ENCODE results near the gene TLX1. TPM values are rescaled to one million over a fixed set of nuclear protein-coding genes. Genes with fewer than 3 reads are reported as not detected.

TLX1 gene
- polyA plus RNA-seq, 10 donors = not detected

DNA sequence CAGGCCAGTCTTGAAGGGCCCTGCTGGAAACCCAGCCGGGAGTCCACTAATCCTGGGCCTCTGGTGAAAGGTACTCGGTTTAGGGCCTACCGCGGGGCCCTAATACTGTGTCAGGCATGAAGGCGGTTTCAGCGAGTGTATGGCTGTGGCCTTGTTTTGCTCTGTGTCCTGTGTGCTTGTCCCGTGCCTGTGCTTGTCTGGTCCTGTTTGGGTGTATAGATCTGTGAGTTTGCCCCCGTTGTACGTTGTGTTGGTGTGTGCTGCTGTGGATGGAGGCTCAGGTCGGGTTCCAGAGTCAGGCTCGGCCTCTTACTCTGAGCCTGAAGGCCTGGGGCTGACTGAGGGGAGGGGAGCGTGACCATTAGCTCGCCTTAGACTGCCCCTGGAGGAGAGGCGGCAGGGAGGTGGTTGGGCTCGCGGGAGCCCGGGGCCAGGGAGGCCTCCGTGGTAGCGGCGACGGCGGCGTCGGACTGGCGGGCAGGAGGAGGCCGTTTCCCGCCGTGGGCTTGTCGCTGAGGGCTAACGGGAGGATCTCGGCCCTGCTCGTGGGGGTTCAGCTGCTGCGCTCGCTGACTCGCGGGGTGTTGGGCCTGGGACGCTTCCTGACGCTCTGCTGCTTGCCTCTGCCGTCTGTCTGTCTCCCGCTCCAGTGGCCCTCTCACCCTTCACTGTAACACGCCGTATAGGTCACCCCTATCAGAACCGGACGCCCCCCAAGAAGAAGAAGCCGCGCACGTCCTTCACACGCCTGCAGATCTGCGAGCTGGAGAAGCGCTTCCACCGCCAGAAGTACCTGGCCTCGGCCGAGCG, 2.6 kb downstream of the TLX1 start:
- DNase-seq = no peak

DNA sequence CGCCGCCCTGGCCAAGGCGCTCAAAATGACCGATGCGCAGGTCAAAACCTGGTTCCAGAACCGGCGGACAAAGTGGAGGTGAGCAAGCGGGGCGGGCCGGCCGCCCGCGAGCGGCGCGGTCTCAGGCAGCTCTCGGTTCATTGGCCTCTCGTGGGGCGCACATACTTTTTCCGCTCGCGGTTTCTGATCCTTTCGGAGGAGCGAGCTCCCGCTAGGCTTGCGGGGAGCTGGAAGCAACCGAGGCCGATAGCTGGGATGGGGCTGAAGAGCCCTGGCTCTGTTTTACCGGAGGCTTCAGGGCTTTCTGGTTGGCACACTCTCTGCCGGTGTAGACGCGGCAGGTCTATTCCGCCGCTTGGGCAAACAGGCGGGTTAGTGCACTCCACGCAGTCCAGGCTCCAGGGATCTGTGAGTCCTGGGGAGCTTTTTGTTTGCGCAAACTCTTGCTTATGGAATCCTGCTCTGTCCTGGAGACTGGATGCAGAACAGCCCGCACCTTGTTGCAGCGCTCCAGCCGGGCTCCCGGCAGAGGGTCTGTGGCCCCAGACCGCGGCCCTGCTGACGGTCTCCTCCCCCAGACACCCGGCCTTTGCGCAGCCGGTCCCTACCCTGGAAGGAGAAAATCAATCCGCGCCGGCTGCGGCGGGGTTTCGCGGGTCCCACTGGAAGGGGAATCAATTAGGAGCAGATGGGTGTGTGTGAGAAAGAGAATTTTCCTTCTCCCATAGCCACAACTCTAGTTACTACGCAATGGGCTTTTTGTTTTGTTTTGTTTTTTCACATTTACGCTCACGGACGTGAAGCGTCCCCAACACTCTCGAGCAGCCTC, 3.4 kb downstream of the TLX1 start:
- DNase-seq = peak in 1 of 3 donors; percentile 39

DNA sequence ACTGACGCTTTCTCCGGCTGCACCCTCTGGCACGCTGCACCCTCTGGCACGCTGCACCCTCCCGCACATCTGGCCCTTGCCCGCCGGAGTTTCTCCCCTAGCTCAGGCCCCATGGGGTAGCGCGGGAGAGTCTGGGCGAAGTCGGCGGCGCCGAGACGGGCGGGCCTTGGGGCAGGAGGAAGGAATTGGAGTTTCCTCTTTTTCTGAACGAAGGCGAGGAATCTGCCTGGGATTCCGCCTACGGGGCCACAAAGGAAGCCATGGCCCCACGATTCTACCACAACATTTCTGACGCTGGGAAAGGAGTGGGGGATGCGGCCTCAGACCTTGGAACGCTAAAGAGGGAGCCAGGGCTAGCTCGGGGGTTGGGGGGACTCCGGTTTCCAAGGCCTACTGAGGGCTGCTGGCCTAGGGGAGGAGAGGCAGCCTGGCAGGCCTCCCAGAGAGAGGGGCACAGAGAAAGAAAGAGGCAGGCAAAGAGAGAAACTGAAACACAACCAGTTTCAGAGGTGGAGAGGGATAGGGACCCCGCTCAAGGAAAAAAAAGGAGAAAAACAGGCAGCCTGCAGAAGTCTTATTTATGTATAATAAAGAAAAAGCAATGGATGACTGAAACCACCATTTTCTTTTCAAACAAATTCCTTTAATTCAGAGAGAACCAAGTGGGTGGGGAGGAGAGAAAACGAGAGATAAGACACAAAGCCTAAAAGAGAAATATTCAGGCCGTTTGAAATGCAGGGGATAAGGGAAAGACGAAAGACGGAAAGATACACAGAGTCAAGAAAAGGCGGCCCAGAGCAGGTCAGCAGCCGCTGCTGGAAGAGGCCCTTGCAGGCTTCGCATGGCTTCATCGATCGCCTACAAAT, 4.3 kb downstream of the TLX1 start:
- peak in 1 of 3 donors; percentile 51 for DNase-seq

DNA sequence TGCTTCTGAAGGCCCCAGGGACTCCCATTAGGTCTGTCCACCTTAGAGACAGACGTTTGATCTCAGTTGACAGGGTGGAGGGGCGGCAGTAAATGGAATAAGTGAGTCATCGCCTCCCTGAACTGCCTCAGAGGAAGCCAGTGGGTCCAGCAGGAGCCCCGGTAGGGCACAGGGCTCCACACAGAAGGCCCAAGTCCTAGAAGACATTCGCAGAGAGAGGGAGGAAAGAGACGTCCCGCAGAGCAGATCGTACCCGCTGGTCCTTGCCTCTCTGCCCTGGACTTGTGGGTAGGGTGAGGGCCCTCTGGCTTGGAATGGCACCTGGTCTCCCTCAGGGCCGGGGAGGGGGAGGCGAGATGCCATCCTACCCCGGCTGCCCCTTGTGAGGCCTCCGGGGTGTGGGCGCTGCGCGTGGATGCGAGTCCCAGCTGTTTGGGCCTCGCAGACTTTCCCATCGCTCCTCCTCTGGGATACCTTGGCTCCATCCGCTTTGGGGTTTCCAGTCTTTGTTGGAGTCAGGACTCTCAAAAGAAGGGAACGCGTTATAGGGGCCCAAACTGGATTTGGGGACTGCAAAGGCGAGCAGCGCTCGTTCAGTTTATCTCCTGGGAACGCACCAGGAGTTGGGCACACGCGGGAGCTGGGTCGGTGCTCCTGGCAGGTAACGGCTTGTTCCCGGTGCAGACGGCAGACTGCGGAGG, 5.1 kb downstream of the TLX1 start:
- no peak for DNase-seq

DNA sequence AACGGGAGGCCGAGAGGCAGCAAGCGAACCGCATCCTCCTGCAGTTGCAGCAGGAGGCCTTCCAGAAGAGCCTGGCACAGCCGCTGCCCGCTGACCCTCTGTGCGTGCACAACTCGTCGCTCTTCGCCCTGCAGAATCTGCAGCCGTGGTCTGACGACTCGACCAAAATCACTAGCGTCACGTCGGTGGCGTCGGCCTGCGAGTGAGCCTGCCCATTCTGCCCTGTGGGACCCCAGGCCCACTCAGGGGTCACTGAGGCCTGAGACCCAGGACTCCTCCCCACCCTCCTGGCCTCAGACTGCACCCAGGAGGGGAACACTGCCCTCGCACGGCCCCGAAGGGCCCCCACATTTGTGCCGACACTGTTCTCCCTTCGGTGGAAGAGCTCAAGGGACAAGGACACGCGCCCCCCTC, 5.6 kb downstream of the TLX1 start:
- no peak for DNase-seq

DNA sequence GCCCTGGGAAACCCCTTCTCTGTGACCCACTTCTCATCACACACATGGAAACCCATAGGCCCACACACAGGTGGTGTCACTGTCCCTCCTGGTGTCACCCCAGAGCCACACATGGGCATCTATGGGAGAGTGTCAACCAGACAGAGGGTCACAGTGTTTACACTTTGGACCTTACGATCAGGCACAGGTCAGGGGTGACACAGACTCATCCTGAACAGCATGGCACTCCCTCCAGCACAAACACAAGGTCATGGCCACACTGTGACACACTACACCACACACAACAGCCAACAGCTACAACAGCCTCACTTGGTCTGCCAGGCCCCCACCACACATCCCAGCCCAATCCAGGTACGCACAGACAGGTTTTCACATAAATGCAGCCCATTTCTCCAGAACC, 6.2 kb downstream of the TLX1 start:
- DNase-seq = no peak

DNA sequence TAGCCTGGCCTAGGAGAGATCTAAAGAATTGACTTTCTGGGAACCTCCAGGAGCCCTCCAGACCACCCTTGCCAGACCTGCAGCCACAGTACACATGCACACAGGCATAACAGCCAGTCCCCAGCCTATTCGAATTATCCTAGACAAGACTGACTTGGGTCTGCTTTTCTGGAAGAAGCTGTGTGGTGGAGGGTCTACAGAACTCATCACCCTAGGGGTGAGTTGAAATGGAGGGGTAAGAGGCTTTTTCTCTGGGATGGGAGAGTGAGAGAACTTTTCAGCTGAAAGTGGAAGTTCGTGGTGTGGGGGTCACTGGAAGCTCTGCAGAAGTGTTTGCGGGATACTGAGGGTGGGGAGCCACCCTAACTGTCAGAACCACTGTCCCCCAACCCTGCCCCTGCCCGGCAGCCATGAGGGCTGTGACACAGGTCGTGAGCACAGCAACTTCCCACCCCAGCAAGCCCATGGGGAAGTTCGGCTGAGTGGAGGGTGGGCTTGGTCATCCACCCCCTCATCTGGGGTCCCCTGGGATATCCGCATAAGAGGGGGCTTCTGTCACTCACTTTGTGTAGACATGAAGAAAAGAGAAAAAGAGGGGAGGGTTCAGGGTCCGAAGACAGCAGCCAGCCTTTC, 7.8 kb downstream of the TLX1 start:
- DNase-seq = no peak

DNA sequence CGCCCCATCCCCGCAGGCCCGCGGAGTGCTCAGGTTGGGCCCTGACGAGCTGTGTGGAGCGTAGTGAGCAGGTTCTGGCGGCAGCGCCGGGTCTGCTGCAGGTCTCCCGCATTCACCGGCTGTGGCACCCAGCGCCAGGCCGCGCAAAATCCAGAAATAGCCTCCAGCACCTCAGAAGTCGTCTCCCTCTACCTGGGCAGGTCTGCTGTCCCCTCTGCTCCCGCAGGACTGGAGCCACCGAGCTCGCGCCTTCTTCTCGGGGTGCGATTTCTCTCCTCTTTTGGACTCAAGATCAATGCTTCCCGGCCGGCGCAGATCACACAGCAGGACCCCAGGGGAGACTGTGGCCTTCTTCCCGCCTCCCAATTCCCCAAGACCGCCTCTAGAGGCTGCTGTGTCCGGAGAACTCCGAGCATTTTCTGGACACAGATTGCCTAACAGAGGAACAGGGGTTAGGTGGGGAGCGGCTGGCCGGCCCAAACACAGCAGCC, 8.4 kb downstream of the TLX1 start:
- peak in 1 of 3 donors; percentile 25 for DNase-seq

DNA sequence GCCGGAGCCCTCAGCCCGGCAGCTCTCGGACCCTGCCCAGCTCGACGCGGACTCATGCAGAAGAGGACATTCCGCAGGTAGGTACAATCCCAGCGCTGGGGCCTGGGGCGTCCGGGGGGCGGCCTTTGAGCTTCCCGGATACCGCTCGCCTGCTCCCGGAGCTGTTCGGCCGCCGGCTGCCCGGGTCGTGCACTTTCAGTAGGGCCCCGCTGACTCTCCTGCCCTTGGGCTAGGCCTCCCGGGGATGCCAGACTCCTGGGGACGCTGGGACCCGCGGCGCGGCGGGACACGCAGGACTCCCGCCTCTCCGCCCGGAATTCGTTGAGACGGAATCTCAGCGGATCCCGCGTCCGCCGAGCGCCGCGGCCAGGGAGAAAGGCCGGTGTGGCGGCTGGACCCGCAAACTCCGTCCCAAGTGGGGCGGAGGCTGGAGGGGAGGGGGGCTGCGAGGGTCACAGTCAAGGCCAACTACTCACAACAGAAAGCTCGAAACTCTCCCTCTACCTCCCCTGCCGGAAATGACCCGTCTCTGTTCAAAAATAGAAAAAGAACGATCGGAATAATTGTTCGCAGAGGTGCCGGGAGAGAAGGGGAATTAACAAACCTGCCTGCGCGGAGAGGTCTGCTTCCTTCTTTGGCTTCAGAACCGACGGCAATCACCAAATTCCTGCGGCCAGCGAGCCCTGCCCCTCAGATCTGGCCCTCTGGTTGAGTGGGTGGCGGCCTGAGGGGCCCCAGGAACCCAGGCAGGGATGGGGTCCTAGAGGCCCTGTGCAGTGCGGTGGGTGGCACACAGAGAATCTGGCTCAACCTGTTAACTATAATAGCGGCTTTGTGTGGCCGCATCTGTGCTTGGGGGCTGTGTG, 9.2 kb downstream of the TLX1 start:
- DNase-seq = peak in 1 of 3 donors; percentile 66

DNA sequence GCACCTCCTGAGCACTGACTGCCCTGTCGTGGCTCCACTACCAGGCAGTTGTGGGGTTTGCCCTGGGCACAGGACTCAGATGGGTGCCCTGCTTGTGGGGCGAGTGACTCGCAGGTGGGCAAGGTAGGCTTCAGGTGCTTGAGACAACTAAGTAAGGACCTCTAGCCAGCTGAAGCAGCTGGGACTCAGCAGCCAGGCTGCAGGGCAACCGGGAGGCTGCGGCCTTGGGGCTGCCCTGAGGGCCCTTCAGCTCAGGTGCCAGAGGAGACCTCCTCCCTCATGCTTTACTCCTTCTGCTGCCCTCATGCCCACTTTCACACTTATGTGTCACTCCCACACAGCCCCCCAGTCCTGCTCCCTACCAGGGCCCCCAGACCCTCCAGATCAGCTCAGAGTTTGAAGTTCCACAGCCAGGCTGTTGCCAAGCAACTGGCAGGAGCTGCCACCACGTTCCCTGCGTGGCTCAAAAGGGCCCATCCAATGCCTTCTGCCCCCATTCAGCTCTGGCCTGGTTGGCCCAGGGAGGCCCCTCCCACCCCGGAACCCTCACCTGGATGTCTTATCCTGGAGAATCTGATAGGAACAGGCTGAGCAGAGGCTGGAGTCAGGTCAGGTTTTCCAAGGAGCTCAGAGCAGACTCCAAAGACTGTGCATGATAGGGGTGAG, 10.0 kb downstream of the TLX1 start:
- DNase-seq = peak in 1 of 3 donors; percentile 8

DNA sequence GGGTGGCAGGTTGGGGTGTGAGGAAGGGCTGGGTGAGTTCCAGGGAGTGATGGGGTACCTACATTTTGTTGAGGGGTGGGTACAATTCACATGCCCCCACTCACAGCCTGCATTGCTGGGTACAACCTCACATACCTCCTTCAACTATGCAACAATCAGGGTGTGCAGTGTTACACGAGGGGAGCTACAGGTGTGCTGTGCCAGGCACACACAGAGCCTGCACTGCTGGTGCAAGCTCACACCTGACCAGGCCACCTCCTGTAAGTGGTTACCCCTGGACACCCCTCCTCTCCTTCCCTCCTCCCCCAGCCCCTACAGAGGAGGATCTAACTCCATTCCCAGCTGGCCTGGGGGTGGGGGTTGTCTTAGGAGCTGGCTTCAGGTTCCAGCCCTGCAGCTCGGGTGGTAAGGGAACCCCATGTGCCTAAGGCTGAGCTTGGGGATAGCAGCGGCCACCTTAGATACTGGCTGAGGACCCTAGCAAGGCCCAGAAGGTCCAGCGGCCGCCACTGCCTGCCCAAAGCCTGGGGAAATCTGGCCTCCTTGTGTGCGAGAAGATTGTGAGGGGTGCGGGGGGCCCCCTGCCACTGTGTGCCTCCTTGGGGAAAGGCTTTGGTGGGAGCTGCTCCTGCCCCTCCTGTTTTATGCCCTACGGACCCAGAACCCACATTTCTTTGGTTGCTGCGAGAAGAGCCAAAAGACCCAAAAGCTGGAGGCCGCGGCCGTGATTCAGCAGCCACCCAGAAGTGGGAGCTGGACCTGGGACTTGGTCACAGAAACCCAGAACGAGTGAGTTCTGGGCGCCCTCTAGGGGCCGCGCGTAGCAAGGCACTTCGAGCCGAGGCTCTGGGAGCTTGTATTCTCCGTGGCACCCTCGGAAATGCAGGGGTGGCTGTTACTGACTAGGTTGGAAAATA, 10.8 kb downstream of the TLX1 start:
- DNase-seq = peak; percentile 71 to 88 (median 83)

DNA sequence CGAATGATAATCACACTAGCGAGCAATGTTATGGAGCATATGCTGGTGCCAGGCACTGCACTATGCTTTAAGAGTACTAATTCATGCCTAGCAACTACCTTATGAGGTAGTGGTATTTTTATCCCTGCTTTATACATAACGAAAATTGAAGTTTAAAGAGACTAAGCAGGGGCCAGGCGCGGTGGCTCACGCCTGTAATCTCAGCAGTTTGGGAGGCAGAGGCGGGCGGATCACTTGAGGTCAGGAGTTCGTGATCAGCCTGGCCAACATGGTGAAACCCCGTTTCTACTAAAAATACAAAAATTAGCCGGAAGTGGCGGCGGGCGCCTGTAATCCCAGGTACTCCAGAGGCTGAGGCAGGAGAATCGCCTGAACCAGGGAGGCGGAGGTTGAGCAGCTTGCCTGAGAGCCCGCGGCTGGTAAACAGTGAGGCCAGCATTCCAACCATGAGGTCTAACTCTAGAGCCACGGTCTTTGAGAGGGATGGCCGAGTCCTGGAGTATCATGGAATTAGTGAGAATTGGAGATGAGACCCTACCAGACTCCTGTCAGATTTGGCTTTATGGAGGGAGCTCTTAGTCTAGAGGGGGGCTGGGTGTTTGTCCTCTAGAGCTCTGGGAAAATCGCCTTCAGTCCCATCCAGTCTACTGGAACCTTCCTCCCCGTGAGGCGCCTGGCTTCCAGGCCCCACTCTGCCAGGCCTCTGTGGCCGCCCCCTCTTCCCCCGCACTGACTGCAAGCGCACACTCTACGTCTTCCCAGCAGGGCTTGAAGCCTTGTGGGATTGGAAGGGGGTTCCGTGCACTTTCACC, 11.6 kb downstream of the TLX1 start:
- no peak for DNase-seq

DNA sequence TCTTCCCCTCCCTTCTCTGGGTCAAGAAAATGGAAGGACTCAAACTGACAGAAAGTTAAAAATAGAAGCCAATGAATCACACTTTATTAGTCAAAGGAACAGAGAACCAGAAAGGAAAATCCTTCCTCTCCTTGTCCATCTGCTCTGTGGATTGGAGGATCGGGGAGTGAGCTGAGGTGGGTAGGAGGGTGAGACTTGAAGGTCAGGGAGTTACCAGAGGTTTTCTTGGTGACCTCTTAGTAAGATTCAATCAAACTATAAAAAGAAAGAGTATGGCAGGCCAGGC, 12.2 kb downstream of the TLX1 start:
- DNase-seq = no peak

DNA sequence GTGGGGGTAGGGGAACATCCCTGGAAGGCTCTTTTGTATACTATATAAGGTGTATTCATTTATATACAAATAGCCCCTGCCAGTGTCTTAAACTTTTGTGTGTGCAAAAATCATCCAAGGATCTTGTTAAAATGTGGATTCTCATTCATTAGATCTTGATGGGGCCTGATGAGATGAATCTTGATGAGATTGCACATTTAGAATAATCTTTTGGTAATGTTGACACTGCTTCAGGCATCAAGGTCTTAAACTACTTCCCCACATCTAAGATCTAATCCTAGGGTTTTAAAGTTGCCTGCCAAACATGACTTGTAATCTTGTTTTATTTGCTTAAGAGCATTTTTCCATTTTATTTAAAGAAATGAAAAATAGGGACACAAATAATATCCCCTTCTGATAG, 13.0 kb downstream of the TLX1 start:
- no peak for DNase-seq

DNA sequence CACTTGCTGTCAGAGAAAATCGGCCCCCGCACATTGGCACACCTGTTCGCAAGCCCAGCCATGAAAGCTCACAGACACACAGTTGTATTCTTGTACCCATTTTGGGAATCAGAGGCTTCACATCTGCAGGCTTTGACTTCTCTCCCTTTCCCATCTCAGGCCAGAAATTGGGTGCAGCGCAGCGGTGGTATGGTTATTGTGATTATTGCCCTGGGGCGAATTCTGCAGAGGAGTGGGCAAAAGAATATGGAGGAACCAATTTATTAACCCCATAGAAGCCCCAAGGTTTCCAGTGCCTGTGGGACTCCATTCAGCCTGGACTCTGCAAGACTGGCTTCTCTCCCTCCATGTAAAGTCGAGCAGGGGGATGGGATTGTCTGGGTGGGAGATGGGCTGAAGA, 14.0 kb downstream of the TLX1 start:
- DNase-seq = no peak

DNA sequence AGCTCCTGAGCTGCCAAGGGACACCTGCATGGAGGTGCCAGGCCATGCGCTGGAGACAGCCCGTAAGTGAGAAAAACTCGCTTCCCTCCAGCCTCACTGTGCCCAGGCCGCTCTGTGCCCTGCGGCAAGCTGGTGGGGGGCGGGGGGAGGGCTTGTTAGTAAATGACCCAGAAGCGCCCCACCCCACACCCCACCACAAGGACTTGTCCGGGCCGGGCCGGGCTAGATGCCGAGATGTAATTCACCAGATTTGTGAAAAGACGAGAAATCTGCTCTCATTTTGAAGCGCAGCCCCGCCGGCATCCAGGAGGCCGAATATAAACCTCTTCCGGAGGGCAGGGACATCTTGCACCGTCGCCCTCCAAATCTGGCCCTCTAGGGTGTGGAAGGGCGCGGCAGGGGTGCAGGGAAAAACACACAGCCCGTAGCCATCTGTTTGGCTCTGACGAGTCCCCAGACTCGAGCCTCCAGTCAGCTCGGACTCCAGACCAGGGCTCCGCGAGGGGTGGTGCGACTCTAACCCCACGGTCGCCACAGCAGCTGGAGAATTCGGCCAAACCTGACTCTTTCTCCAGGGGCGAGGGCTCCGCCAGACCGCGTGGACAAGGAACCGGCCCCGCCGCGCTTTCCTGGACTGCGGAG, 14.8 kb downstream of the TLX1 start:
- DNase-seq = no peak

Data from muscle of back (tissue), 11 donors.